WERI-Rb-1 (cell line): ENCODE measurements around the gene ALG12.

Source experiments
- DNase-seq: peaks from one replicate; pipeline ENCODE4 v3.0.0-alpha.2; 2020
- H3K27ac ChIP-seq: fragments of 250-450 bp; sonication (Bioruptor Pico); 2 replicates; pipeline ENCODE4 v1.5.1; 2020; ENCODE audit warnings: mild to moderate bottlenecking, moderate library complexity
- H3K27me3 ChIP-seq: fragments of 250-450 bp; sonication (Bioruptor Pico); 2 replicates; pipeline ENCODE4 v1.5.1; 2021; ENCODE audit warnings: mild to moderate bottlenecking, low read depth, moderate library complexity; ENCODE audit not compliant: insufficient read depth, severe bottlenecking
- H3K36me3 ChIP-seq: fragments of 250-450 bp; sonication (Bioruptor Pico); 2 replicates; pipeline ENCODE4 v1.5.1; 2020; ENCODE audit warnings: mild to moderate bottlenecking, moderate library complexity
- H3K4me3 ChIP-seq: 2 replicates; pipeline ENCODE4 v1.5.1; 2011; ENCODE audit warnings: low read depth, mild to moderate bottlenecking, control low read depth, low read length
- H3K9me3 ChIP-seq: fragments of 250-450 bp; sonication (Bioruptor Pico); 2 replicates; pipeline ENCODE4 v1.5.1; 2021; ENCODE audit warnings: mild to moderate bottlenecking, moderate library complexity; ENCODE audit not compliant: severe bottlenecking
- TF ChIP-seq, protein P1 (sequence below): IDR thresholded peaks from 2 replicates; pipeline ENCODE4 v1.5.1; 2011; ENCODE audit warnings: low read depth, mild to moderate bottlenecking, control low read depth, inconsistent platforms, low read length

The ALG12 gene

DNA sequence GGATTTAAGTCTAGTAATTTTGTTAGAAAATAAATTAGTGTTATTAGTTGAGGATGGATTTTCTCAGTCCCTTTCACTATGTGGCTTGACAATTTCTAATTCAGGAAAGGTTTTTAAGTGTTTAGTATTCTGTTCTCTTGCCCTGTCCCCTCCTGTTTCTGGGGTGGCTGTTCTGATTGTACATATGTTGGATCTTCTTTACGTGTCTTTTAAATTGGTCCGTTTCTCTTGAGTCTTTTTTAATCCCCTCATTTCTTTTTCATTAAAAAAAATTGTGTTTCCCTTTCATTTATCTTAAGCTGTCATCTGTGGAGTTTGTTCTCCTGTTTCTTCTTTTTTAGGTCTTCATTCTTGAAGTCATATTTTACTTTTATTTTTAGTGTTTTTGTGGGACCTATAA lies 52.1 kb downstream of the ALG12 start:
- no peak for DNase-seq
- Histone ChIP-seq H3K9me3 (peaks cover 5% of the 10 kb centered on the region), H3K27ac (no peak overlapping the region), H3K27me3 (no peaks in the 10 kb centered on the region), H3K36me3 (peaks cover 12% of the 10 kb centered on the region), H3K4me3 (no peak overlapping the region)
- TF ChIP-seq, protein P1, sequence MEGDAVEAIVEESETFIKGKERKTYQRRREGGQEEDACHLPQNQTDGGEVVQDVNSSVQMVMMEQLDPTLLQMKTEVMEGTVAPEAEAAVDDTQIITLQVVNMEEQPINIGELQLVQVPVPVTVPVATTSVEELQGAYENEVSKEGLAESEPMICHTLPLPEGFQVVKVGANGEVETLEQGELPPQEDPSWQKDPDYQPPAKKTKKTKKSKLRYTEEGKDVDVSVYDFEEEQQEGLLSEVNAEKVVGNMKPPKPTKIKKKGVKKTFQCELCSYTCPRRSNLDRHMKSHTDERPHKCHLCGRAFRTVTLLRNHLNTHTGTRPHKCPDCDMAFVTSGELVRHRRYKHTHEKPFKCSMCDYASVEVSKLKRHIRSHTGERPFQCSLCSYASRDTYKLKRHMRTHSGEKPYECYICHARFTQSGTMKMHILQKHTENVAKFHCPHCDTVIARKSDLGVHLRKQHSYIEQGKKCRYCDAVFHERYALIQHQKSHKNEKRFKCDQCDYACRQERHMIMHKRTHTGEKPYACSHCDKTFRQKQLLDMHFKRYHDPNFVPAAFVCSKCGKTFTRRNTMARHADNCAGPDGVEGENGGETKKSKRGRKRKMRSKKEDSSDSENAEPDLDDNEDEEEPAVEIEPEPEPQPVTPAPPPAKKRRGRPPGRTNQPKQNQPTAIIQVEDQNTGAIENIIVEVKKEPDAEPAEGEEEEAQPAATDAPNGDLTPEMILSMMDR = no peak

DNA sequence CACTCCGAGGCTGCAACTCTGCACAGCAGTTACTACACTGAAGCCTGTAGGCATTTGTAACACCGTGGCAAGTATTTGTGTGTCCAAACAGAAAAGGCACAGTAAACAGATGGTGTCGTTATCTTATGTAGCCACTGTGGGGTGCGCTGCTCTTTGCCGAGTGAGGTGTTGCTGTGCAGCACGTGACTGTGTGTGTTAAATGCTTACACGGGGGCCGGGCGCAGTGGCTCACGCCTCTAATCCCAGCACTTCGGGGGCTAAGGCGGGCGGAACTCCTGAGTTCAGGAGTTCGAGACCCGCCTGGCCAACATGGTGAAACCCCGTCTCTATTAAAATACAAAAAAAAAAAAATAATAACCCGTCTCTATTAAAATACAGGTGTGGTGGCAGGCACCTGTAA lies 53.1 kb downstream of the ALG12 start:
- Histone ChIP-seq H3K27me3 (no peaks in the 10 kb centered on the region), H3K36me3 (peaks cover 12% of the 10 kb centered on the region), H3K4me3 (no peak overlapping the region), H3K9me3 (peaks cover 5% of the 10 kb centered on the region), H3K27ac (no peak overlapping the region)
- no peak for DNase-seq
- TF ChIP-seq, protein P1 = no peak

DNA sequence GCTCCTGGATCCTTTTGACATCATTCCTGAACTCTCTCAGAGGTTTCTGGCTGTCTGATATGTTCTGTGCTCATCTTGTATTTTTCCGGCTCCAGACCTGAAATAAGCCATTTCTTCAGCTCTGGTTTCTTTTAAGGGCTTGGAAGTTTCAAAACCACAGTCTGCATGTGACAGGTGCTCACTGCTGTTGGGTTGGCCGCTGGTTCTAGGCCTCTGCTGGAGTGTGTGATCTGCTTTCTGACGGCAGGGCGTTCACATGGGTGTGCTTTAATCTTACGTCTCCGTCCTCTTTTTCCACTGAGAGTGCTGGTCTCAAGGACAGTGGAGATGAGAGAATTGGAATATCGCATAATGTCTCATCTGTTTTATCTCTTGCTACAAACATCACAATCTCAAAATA lies 54.3 kb downstream of the ALG12 start:
- DNase-seq = no peak
- Histone ChIP-seq H3K4me3 (no peak overlapping the region), H3K27ac (no peak overlapping the region), H3K36me3 (peaks cover 9% of the 10 kb centered on the region), H3K27me3 (no peaks in the 10 kb centered on the region), H3K9me3 (no peaks in the 10 kb centered on the region)
- TF ChIP-seq, protein P1 = no peak

DNA sequence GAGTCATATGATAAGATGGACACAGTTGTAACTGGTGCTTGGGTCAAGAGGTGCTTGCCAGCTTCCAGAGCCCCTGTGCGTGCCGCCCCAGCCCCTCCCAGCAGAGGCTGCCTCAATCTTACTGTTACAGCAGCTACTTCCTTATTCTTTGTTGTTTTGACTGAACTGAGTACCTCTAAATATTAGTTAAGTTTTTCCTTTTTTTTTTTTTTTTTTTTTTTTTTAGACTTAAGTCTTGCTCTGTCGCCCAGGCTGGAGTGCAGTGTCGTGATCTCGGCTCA lies 55.8 kb downstream of the ALG12 start:
- Histone ChIP-seq H3K27me3 (no peaks in the 10 kb centered on the region), H3K4me3 (no peak overlapping the region), H3K27ac (no peak overlapping the region), H3K9me3 (no peaks in the 10 kb centered on the region), H3K36me3 (peaks cover 7% of the 10 kb centered on the region)
- no peak for DNase-seq
- TF ChIP-seq, protein P1 = no peak

DNA sequence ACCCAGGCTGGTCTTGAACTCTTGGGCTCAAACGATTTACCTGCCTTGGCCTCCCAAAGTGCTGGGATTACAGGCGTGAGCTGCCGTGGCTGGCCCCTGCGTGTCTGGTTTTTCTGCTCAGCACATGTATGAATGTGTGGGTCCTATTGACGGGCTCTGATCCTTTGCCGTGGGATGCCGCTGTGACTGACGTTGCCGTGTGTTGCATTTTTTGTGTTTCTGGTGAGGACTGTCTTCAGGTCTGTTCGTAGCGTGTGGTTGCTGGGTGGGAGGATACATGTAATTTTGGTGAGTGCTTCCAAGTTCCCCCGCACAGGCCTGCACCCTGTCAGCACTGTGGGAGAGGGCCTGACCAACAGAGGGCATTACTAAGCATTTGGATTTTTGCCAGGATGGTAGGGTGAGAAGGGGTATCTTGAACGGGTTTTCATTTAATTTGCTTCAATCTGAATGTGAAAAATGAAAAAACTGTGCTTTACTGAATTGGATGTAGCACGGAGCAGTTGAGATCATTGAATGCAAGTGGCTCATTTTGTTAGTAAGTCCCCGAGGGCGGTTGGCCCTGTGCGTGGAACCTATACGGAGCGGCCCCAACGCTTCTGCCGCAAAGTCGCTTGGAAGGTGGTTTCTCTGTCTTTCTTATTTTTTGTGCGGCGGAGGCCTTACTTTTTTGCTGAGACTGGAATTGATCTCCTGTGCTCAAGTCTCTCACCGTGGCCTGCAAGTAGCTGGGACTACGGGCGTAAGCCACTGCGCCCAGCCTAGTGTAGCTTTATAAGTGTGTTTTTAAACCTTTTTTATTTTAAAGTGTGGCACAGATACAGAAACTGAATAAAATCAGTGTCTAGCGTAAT lies 56.4 kb downstream of the ALG12 start:
- H3K4me3 ChIP-seq = no peak overlapping the region

More for the DNA sequence above, 56.4 kb downstream of the ALG12 start:
- Histone ChIP-seq H3K36me3 (peaks cover 13% of the 10 kb centered on the region), H3K27ac (no peak overlapping the region), H3K27me3 (no peaks in the 10 kb centered on the region), H3K9me3 (no peaks in the 10 kb centered on the region)
- no peak for DNase-seq
- TF ChIP-seq, protein P1 = no peak
